GM21447 (cell line): ENCODE measurements around the gene EPHX1.
"Not testable (repeated sequence)": the region's sequence is repeated elsewhere in the genome, so short reads cannot be mapped to it uniquely, and the experiment has no call there.

Experiments used
- ATAC-seq: cut with Tn5 transposase; IDR thresholded peaks from one replicate; pipeline ENCODE4 v1.9.1; 2021; ENCODE audit not compliant: unreplicated experiment

The EPHX1 gene

GRCh38 chr1:225815526-225816178 is 5.7 kb downstream of the EPHX1 start:
- no peak for ATAC-seq

- ATAC-seq = no peak
Observed at GRCh38 chr1:225816643-225817538, 7.0 kb downstream of the EPHX1 start.

GRCh38 chr1:225817611-225818061 is 7.7 kb downstream of the EPHX1 start:
- no peak for ATAC-seq

GRCh38 chr1:225818229-225818628 is 8.3 kb downstream of the EPHX1 start:
- no peak for ATAC-seq

- no peak for ATAC-seq
Observed at GRCh38 chr1:225819346-225820192, 9.6 kb downstream of the EPHX1 start.

GRCh38 chr1:225820522-225821120 is 10.7 kb downstream of the EPHX1 start:
- ATAC-seq = no peak

GRCh38 chr1:225822655-225823403 is 12.9 kb downstream of the EPHX1 start:
- ATAC-seq = no peak

- no peak for ATAC-seq
Observed at GRCh38 chr1:225823811-225824261, 13.9 kb downstream of the EPHX1 start.

- ATAC-seq = no peak
Observed at GRCh38 chr1:225824533-225824941, 14.6 kb downstream of the EPHX1 start.

GRCh38 chr1:225825078-225825477 is 15.2 kb downstream of the EPHX1 start:
- no peak for ATAC-seq

- no peak for ATAC-seq
Observed at GRCh38 chr1:225825607-225826007, 15.7 kb downstream of the EPHX1 start.

- ATAC-seq = no peak
Observed at GRCh38 chr1:225827076-225827475, 17.2 kb downstream of the EPHX1 start.

GRCh38 chr1:225828706-225829345 is 18.9 kb downstream of the EPHX1 start:
- ATAC-seq = no peak

GRCh38 chr1:225830841-225831240 is 20.9 kb downstream of the EPHX1 start:
- ATAC-seq = no peak

GRCh38 chr1:225834417-225835329 is 24.7 kb downstream of the EPHX1 start:
- ATAC-seq = no peak

GRCh38 chr1:225835856-225836255 is 25.9 kb downstream of the EPHX1 start:
- ATAC-seq = no peak

GRCh38 chr1:225836296-225836695 is 26.4 kb downstream of the EPHX1 start:
- not testable (repeated sequence) for ATAC-seq

- ATAC-seq = no peak
Observed at GRCh38 chr1:225838793-225839192, 28.9 kb downstream of the EPHX1 start.

GRCh38 chr1:225840223-225840610 is 30.3 kb downstream of the EPHX1 start:
- no peak for ATAC-seq
